ENCODE data around the gene LRIT1.
A peak's percentile ranks its signal among the peaks of the same experiment; 100 is the strongest.

Gene LRIT1

DNA sequence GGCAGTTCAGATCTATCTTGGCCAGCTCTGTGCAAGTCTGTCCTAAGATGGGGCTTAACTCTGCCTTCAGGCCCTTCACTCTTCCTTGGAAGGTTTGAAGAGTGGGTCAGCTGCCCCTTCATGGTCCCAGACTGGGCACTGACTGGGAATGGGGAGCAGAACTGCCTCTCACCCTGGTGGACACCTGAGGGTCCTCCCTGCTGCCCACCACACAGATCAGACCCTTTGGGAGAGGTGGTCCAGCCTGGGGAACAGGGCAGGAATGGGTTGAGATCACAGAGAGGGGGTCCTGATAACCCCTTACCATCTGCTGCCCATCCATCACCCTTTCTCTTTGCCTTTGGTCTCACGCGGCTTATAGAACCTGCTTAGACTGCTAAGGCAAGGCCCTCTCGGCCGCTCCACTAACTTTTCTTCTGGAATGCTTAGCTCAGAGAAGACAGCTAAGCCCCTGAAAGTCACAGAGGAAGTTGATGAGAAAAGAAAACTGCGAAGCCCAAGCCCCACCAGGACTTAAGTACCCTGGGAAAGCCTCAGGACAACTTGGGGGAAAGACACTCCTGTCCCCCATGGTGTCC lies 47.4 kb downstream of the LRIT1 start:
- H3K27me3 ChIP-seq (ENCODE audit: control insufficient read depth in 3 of 3, insufficient read depth in 3 of 3, low read depth in 1 of 3, low read length in 3 of 3) = peaks cover 4 to 83% (median 26%) of the 10 kb centered on the region in 3 experiments

GRCh38 chr10:84193327-84193726 lies 48.0 kb downstream of the LRIT1 start:
- Histone ChIP-seq H2AFZ (ENCODE audit: low read length) (no peak overlapping the region), H3K27ac (replicated peaks; ENCODE audit: low read length) (no peak overlapping the region), H3K27me3 (ENCODE audit: control insufficient read depth in 3 of 3, insufficient read depth in 3 of 3, low read depth in 1 of 3, low read length in 3 of 3) (peaks cover 4 to 77% (median 26%) of the 10 kb centered on the region in 3 experiments), H3K14ac (ENCODE audit: low read length) (no peak overlapping the region), H3K23ac (ENCODE audit: low read depth, low read length, poor library complexity) (no peak overlapping the region), H3K4ac (ENCODE audit: low read length) (no peak overlapping the region), H3K9me3 (replicated peaks in 1 of 2; ENCODE audit: control insufficient read depth in 2 of 2, insufficient read depth in 1 of 2, low read depth in 1 of 2, low read length in 2 of 2) (no peaks in the 10 kb centered on the region), H4K8ac (ENCODE audit: low read depth, low read length) (no peak overlapping the region), H4K91ac (ENCODE audit: low read depth, low read length, poor library complexity) (no peak overlapping the region), H2BK15ac (ENCODE audit: low read length) (peak overlapping the region; percentile 31), H3K4me2 (ENCODE audit: insufficient read depth, low read length, poor library complexity, severe bottlenecking) (no peak overlapping the region), H3K4me1 (ENCODE audit: control insufficient read depth in 2 of 2, insufficient read depth in 1 of 2, low read depth in 1 of 2, low read length in 2 of 2) (peaks cover 7% of the 10 kb centered on the region in 2 donors), H2BK5ac (ENCODE audit: low read length) (no peak overlapping the region), H2BK120ac (ENCODE audit: low read depth, low read length) (no peak overlapping the region), H3K9ac (ENCODE audit: low read depth, low read length, poor library complexity) (no peak overlapping the region), H2BK12ac (ENCODE audit: low read length) (no peak overlapping the region), H3K79me1 (ENCODE audit: low read depth, low read length) (no peaks in the 10 kb centered on the region), H2AK5ac (ENCODE audit: low read depth, low read length) (peak overlapping the region; percentile 64), H3K18ac (ENCODE audit: low read length) (peak overlapping the region; percentile 21), H3K36me3 (replicated peaks in 1 of 2; ENCODE audit: control insufficient read depth in 2 of 2, insufficient read depth in 2 of 2, low read length in 2 of 2) (no peaks in the 10 kb centered on the region), H3K4me3 (ENCODE audit: low read length in 2 of 2) (no peak overlapping the region)
- no CpG with 5 or more reads among the region's 2 CpGs for WGBS, 2 donors (ENCODE audit: extremely low coverage in 2 of 2, insufficient read length in 2 of 2, insufficient replicate concordance in 1 of 2)
- DNase-seq (ENCODE audit: low spot score) = no peak

More for the DNA sequence above, 47.4 kb downstream of the LRIT1 start:
- no peaks in the 10 kb centered on the region for H3K79me1 ChIP-seq (ENCODE audit: low read depth, low read length)
- peak overlapping the region; percentile 64 for H2AK5ac ChIP-seq (ENCODE audit: low read depth, low read length)
- peak overlapping the region; percentile 93 for H2AFZ ChIP-seq (ENCODE audit: low read length)
- H3K23ac ChIP-seq (ENCODE audit: low read depth, low read length, poor library complexity) = peak overlapping the region; percentile 60
- no peak overlapping the region for H2BK12ac ChIP-seq (ENCODE audit: low read length)
- H3K4me3 ChIP-seq (ENCODE audit: low read length in 2 of 2) = peak overlapping the region in 1 of 2 donors; percentile 41
- no CpG with 5 or more reads among the region's 5 CpGs for WGBS, 2 donors (ENCODE audit: extremely low coverage in 2 of 2, insufficient read length in 2 of 2, insufficient replicate concordance in 1 of 2)
- H2BK5ac ChIP-seq (ENCODE audit: low read length) = no peak overlapping the region
- H3K4me1 ChIP-seq (ENCODE audit: control insufficient read depth in 2 of 2, insufficient read depth in 1 of 2, low read depth in 1 of 2, low read length in 2 of 2) = peaks cover 7% of the 10 kb centered on the region in 2 donors
- H3K4me2 ChIP-seq (ENCODE audit: insufficient read depth, low read length, poor library complexity, severe bottlenecking) = peak overlapping the region; percentile 94
- no peak for DNase-seq (ENCODE audit: low spot score)
- H4K91ac ChIP-seq (ENCODE audit: low read depth, low read length, poor library complexity) = no peak overlapping the region
- peak overlapping the region; percentile 92 for H3K18ac ChIP-seq (ENCODE audit: low read length)
- H3K9me3 ChIP-seq (replicated peaks in 1 of 2; ENCODE audit: control insufficient read depth in 2 of 2, insufficient read depth in 1 of 2, low read depth in 1 of 2, low read length in 2 of 2) = no peaks in the 10 kb centered on the region
- no peak overlapping the region for H3K27ac ChIP-seq (replicated peaks; ENCODE audit: low read length)
- H2BK120ac ChIP-seq (ENCODE audit: low read depth, low read length) = no peak overlapping the region
- no peak overlapping the region for H3K4ac ChIP-seq (ENCODE audit: low read length)
- no peaks in the 10 kb centered on the region for H3K36me3 ChIP-seq (replicated peaks in 1 of 2; ENCODE audit: control insufficient read depth in 2 of 2, insufficient read depth in 2 of 2, low read length in 2 of 2)
- peak overlapping the region; percentile 82 for H2BK15ac ChIP-seq (ENCODE audit: low read length)
- no peak overlapping the region for H4K8ac ChIP-seq (ENCODE audit: low read depth, low read length)
- H3K14ac ChIP-seq (ENCODE audit: low read length) = no peak overlapping the region
- H3K9ac ChIP-seq (ENCODE audit: low read depth, low read length, poor library complexity) = peak overlapping the region; percentile 8

- no peak overlapping the region for H3K27ac ChIP-seq (replicated peaks; ENCODE audit: low read length)
- H3K14ac ChIP-seq (ENCODE audit: low read length) = no peak overlapping the region
- H2BK12ac ChIP-seq (ENCODE audit: low read length) = no peak overlapping the region
- H3K36me3 ChIP-seq (replicated peaks in 1 of 2; ENCODE audit: control insufficient read depth in 2 of 2, insufficient read depth in 2 of 2, low read length in 2 of 2) = no peaks in the 10 kb centered on the region
- H2AFZ ChIP-seq (ENCODE audit: low read length) = no peak overlapping the region
- no CpG with 5 or more reads among the region's 5 CpGs for WGBS, 2 donors (ENCODE audit: extremely low coverage in 2 of 2, insufficient read length in 2 of 2, insufficient replicate concordance in 1 of 2)
- H2BK5ac ChIP-seq (ENCODE audit: low read length) = no peak overlapping the region
- H2BK15ac ChIP-seq (ENCODE audit: low read length) = no peak overlapping the region
- H3K4me2 ChIP-seq (ENCODE audit: insufficient read depth, low read length, poor library complexity, severe bottlenecking) = no peak overlapping the region
- no peak overlapping the region for H3K9ac ChIP-seq (ENCODE audit: low read depth, low read length, poor library complexity)
- peaks cover 7 to 8% of the 10 kb centered on the region in 2 donors for H3K4me1 ChIP-seq (ENCODE audit: control insufficient read depth in 2 of 2, insufficient read depth in 1 of 2, low read depth in 1 of 2, low read length in 2 of 2)
- H3K18ac ChIP-seq (ENCODE audit: low read length) = no peak overlapping the region
- H4K91ac ChIP-seq (ENCODE audit: low read depth, low read length, poor library complexity) = no peak overlapping the region
- no peak overlapping the region for H2AK5ac ChIP-seq (ENCODE audit: low read depth, low read length)
- H3K27me3 ChIP-seq (ENCODE audit: control insufficient read depth in 3 of 3, insufficient read depth in 3 of 3, low read depth in 1 of 3, low read length in 3 of 3) = peaks cover 4 to 55% (median 31%) of the 10 kb centered on the region in 3 experiments
- no peak overlapping the region for H4K8ac ChIP-seq (ENCODE audit: low read depth, low read length)
- no peak for DNase-seq (ENCODE audit: low spot score)
- H3K9me3 ChIP-seq (replicated peaks in 1 of 2; ENCODE audit: control insufficient read depth in 2 of 2, insufficient read depth in 1 of 2, low read depth in 1 of 2, low read length in 2 of 2) = peaks cover 0 to 4% of the 10 kb centered on the region in 2 donors
- no peak overlapping the region for H3K23ac ChIP-seq (ENCODE audit: low read depth, low read length, poor library complexity)
- H3K4ac ChIP-seq (ENCODE audit: low read length) = no peak overlapping the region
- H2BK120ac ChIP-seq (ENCODE audit: low read depth, low read length) = no peak overlapping the region
- H3K79me1 ChIP-seq (ENCODE audit: low read depth, low read length) = no peaks in the 10 kb centered on the region
- H3K4me3 ChIP-seq (ENCODE audit: low read length in 2 of 2) = no peak overlapping the region
Measured at GRCh38 chr10:84191106-84191505, 50.2 kb downstream of the LRIT1 start.

DNA sequence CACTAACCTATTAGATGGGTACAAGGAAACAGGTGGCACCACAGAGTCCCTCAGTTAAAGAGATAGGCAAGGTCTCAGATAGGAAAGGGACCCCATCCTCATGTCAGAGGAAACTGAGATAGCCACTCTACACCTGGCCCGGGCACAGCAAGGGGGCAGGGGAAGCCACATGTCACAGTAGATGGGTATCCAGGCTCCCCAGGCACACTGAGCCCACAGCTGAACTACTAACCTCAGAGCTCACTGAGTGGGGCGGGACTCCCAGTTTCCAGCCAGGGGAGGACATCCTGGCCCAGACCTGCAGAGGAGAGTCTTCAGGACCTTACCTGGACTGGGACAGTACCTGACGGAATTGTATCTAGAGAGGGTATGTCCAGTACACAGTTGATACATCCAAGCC lies 50.7 kb downstream of the LRIT1 start:
- Histone ChIP-seq H3K9ac (ENCODE audit: low read depth, low read length, poor library complexity) (no peak overlapping the region), H3K4ac (ENCODE audit: low read length) (no peak overlapping the region), H2AFZ (ENCODE audit: low read length) (no peak overlapping the region), H3K18ac (ENCODE audit: low read length) (no peak overlapping the region), H3K79me1 (ENCODE audit: low read depth, low read length) (no peaks in the 10 kb centered on the region), H3K4me3 (ENCODE audit: low read length in 2 of 2) (no peak overlapping the region), H2BK15ac (ENCODE audit: low read length) (no peak overlapping the region), H4K91ac (ENCODE audit: low read depth, low read length, poor library complexity) (no peak overlapping the region), H3K23ac (ENCODE audit: low read depth, low read length, poor library complexity) (no peak overlapping the region), H3K27ac (replicated peaks; ENCODE audit: low read length) (no peak overlapping the region), H3K27me3 (ENCODE audit: control insufficient read depth in 3 of 3, insufficient read depth in 3 of 3, low read depth in 1 of 3, low read length in 3 of 3) (peaks cover 4 to 50% (median 27%) of the 10 kb centered on the region in 3 experiments), H3K4me1 (ENCODE audit: control insufficient read depth in 2 of 2, insufficient read depth in 1 of 2, low read depth in 1 of 2, low read length in 2 of 2) (peaks cover 7 to 9% of the 10 kb centered on the region in 2 donors), H2AK5ac (ENCODE audit: low read depth, low read length) (peak overlapping the region; percentile 53), H2BK120ac (ENCODE audit: low read depth, low read length) (no peak overlapping the region), H4K8ac (ENCODE audit: low read depth, low read length) (no peak overlapping the region), H3K36me3 (replicated peaks in 1 of 2; ENCODE audit: control insufficient read depth in 2 of 2, insufficient read depth in 2 of 2, low read length in 2 of 2) (no peaks in the 10 kb centered on the region), H2BK5ac (ENCODE audit: low read length) (no peak overlapping the region), H3K14ac (ENCODE audit: low read length) (no peak overlapping the region), H3K9me3 (replicated peaks in 1 of 2; ENCODE audit: control insufficient read depth in 2 of 2, insufficient read depth in 1 of 2, low read depth in 1 of 2, low read length in 2 of 2) (peaks cover 0 to 4% of the 10 kb centered on the region in 2 donors), H3K4me2 (ENCODE audit: insufficient read depth, low read length, poor library complexity, severe bottlenecking) (no peak overlapping the region), H2BK12ac (ENCODE audit: low read length) (no peak overlapping the region)
- no CpG with 5 or more reads among the region's 3 CpGs for WGBS, 2 donors (ENCODE audit: extremely low coverage in 2 of 2, insufficient read length in 2 of 2, insufficient replicate concordance in 1 of 2)
- DNase-seq (ENCODE audit: low spot score) = no peak

Data from neuronal stem cell (in vitro differentiated cells).